ENCODE measurements around the gene PSME2. TPM values are rescaled to one million over a fixed set of nuclear protein-coding genes. Genes with fewer than 3 reads are reported as not detected.

The PSME2 gene
- total and polyA plus RNA-seq, 2 of the 13 experiments (the other 11 are each of a cell fraction or from before 2014, with no cell fraction given), result 332 to 716 TPM

DNA sequence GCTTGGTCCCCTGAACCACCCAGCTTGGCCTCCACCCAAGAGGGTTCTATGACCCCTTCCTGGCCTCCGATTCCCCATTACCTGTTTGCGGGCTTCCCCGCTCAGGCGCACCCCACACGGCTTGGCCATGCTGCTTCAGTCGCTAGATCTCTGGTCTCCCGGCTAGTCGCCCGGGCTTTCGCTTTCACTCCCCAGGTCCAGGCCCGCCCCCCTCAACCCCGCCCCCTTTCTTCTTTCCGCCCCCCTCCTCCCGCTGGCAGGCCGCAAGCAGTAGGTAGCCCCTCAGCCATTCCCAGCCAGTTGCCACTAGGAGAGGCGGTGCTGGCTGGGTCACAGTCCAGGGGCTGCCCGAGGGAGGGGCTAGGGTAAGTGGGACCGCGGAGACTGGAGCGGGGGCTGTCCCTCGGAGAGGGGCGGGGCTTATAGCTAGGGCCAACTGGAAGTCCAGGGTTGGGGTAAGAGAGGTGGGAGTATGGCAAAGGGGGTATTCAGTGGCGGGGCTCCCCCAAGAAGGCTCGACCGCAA is at the start of gene PSME2 (continued):
- TF ChIP-seq, protein P1, sequence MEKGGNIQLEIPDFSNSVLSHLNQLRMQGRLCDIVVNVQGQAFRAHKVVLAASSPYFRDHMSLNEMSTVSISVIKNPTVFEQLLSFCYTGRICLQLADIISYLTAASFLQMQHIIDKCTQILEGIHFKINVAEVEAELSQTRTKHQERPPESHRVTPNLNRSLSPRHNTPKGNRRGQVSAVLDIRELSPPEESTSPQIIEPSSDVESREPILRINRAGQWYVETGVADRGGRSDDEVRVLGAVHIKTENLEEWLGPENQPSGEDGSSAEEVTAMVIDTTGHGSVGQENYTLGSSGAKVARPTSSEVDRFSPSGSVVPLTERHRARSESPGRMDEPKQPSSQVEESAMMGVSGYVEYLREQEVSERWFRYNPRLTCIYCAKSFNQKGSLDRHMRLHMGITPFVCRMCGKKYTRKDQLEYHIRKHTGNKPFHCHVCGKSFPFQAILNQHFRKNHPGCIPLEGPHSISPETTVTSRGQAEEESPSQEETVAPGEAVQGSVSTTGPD (CRISPR knock-in tag; IDR thresholded peaks at IDR 0.05), result peak; percentile 81; the same call in 1 of the 2 replicates
- peak; percentile 85 for TF ChIP-seq ZNF441 (CRISPR knock-in tag; IDR thresholded peaks at IDR 0.05; ENCODE audit: borderline replicate concordance)
- TF ChIP-seq, protein P2, sequence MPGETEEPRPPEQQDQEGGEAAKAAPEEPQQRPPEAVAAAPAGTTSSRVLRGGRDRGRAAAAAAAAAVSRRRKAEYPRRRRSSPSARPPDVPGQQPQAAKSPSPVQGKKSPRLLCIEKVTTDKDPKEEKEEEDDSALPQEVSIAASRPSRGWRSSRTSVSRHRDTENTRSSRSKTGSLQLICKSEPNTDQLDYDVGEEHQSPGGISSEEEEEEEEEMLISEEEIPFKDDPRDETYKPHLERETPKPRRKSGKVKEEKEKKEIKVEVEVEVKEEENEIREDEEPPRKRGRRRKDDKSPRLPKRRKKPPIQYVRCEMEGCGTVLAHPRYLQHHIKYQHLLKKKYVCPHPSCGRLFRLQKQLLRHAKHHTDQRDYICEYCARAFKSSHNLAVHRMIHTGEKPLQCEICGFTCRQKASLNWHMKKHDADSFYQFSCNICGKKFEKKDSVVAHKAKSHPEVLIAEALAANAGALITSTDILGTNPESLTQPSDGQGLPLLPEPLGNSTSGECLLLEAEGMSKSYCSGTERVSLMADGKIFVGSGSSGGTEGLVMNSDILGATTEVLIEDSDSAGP (CRISPR knock-in tag; IDR thresholded peaks at IDR 0.05; ENCODE audit: borderline replicate concordance), result no peak
- TF ChIP-seq, protein P3, sequence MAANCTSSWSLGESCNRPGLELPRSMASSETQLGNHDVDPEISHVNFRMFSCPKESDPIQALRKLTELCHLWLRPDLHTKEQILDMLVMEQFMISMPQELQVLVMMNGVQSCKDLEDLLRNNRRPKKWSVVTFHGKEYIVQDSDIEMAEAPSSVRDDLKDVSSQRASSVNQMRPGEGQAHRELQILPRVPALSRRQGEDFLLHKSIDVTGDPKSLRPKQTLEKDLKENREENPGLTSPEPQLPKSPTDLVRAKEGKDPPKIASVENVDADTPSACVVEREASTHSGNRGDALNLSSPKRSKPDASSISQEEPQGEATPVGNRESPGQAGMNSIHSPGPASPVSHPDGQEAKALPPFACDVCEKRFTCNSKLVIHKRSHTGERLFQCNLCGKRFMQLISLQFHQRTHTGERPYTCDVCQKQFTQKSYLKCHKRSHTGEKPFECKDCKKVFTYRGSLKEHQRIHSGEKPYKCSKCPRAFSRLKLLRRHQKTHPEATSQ (CRISPR knock-in tag; IDR thresholded peaks at IDR 0.05; ENCODE audit: borderline replicate concordance), result peak; percentile 41; the same call in 1 of the 2 replicates
- TF ChIP-seq WIZ (CRISPR knock-in tag; IDR thresholded peaks at IDR 0.05), result peak; percentile 55; the same call in 1 of the 2 replicates
- TF ChIP-seq TCF12 (IDR thresholded peaks at IDR 0.05), result no peak
- TF ChIP-seq TCF12 (CRISPR knock-in tag; IDR thresholded peaks at IDR 0.05), result 0 out of 2 replicates have a peak, but pooled peaks have one; percentile 76
- peak; percentile 14; the same call in 1 of the 2 replicates for TF ChIP-seq ZSCAN29 (CRISPR knock-in tag; conservative IDR thresholded peaks at IDR 0.05)
- TF ChIP-seq RBM39 (IDR thresholded peaks at IDR 0.05; ENCODE audit: low read depth, low read length, poor library complexity, severe bottlenecking), result peak; percentile 80
- TF ChIP-seq DR1 (CRISPR knock-in tag; IDR thresholded peaks at IDR 0.05), result peak; percentile 76; the same call in 1 of the 2 replicates
- no peak for TF ChIP-seq HMGA1 (CRISPR knock-in tag; conservative IDR thresholded peaks at IDR 0.05)
- TF ChIP-seq MIER3 (CRISPR knock-in tag; IDR thresholded peaks at IDR 0.05; ENCODE audit: borderline replicate concordance), result peak; percentile 52; the same call in 1 of the 2 replicates
- peak; percentile 83 for TF ChIP-seq U2AF1 (optimal IDR thresholded peaks at IDR 0.05; ENCODE audit: low read depth, low read length)
- TF ChIP-seq ZNF788 (CRISPR knock-in tag; IDR thresholded peaks at IDR 0.05; ENCODE audit: borderline replicate concordance), result 0 out of 2 replicates have a peak, but pooled peaks have one; percentile 80
- TF ChIP-seq, protein P4, sequence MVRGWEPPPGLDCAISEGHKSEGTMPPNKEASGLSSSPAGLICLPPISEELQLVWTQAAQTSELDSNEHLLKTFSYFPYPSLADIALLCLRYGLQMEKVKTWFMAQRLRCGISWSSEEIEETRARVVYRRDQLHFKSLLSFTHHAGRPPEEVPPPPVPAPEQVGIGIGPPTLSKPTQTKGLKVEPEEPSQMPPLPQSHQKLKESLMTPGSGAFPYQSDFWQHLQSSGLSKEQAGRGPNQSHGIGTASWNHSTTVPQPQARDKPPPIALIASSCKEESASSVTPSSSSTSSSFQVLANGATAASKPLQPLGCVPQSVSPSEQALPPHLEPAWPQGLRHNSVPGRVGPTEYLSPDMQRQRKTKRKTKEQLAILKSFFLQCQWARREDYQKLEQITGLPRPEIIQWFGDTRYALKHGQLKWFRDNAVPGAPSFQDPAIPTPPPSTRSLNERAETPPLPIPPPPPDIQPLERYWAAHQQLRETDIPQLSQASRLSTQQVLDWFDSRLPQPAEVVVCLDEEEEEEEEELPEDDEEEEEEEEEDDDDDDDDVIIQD (CRISPR knock-in tag; IDR thresholded peaks at IDR 0.05; ENCODE audit: low read depth), result peak; percentile 86
- TF ChIP-seq ZNF768 (CRISPR knock-in tag; IDR thresholded peaks at IDR 0.05), result peak; percentile 49; the same call in 1 of the 2 replicates
- TF ChIP-seq, protein P5, sequence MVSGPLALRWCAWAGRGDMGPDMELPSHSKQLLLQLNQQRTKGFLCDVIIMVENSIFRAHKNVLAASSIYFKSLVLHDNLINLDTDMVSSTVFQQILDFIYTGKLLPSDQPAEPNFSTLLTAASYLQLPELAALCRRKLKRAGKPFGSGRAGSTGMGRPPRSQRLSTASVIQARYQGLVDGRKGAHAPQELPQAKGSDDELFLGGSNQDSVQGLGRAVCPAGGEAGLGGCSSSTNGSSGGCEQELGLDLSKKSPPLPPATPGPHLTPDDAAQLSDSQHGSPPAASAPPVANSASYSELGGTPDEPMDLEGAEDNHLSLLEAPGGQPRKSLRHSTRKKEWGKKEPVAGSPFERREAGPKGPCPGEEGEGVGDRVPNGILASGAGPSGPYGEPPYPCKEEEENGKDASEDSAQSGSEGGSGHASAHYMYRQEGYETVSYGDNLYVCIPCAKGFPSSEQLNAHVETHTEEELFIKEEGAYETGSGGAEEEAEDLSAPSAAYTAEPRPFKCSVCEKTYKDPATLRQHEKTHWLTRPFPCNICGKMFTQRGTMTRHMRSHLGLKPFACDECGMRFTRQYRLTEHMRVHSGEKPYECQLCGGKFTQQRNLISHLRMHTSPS (CRISPR knock-in tag; IDR thresholded peaks at IDR 0.05; ENCODE audit: low read depth), result 0 out of 2 replicates have a peak, but pooled peaks have one; percentile 64
- TF ChIP-seq ZNF274 (CRISPR knock-in tag; IDR thresholded peaks at IDR 0.05), result peak; percentile 83; the same call in 1 of the 2 replicates
- no peak for TF ChIP-seq SP1 (IDR thresholded peaks at IDR 0.05)
- TF ChIP-seq SP1 (CRISPR knock-in tag; IDR thresholded peaks at IDR 0.05), result peak; percentile 91
- TF ChIP-seq ZSCAN20 (CRISPR knock-in tag; IDR thresholded peaks at IDR 0.05; ENCODE audit: borderline replicate concordance), result peak; percentile 83; the same call in 1 of the 2 replicates
- no peak for TF ChIP-seq ZFY (CRISPR knock-in tag; IDR thresholded peaks at IDR 0.05)
